C4-2B (cell line): ENCODE results near the gene MTF2.

ENCODE experiments used
- CTCF ChIP-seq: fragments of 450-650 bp; conservative IDR thresholded peaks from 2 replicates; pipeline ENCODE4 v1.5.1; 2017; ENCODE audit warnings: mild to moderate bottlenecking
- ZFX ChIP-seq: fragments of 450-650 bp; IDR thresholded peaks from 2 replicates; pipeline ENCODE4 v1.6.1; 2017

DNA sequence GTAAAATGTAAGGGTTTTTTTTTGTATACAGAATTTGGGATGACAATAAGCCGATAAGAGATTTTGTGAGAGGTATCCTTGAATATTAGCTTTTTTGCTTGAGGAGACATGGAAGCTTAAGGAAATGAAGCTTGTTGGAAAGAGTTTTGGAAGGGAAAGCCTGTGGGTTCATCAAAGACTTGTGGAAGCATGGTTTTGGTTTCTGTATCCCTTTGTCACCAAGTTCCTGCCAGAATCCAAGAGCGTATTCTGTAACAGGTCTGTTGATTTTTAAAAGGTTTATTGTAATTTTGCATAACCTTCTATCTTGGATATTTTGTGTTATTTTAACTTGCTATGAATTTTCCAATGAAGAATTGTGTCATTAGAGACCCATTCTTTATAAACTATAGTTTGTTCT is 63.1 kb downstream of the MTF2 start:
- TF ChIP-seq CTCF (no peak), ZFX (no peak)
